Measurements from ENCODE around the gene TENM3. TPM values are rescaled to one million over a fixed set of nuclear protein-coding genes. Genes with fewer than 3 reads are reported as not detected.

Gene TENM3
- total RNA-seq, 1 experiment from 2014 or later: not detected

- no peak for DNase-seq
- Histone ChIP-seq H3K9ac (ENCODE audit: low read length) (no peak overlapping the region), H3K27me3 (ENCODE audit: low read length) (no peaks in the 10 kb centered on the region), H3K9me2 (replicated peaks; ENCODE audit: insufficient read depth, low read length) (no peaks in the 10 kb centered on the region), H3K36me3 (ENCODE audit: insufficient read depth, low read length) (no peaks in the 10 kb centered on the region), H3K4me2 (ENCODE audit: low read depth, low read length, poor library complexity, severe bottlenecking) (no peak overlapping the region), H3K4me1 (ENCODE audit: low read length) (no peaks in the 10 kb centered on the region), H3K9me3 (ENCODE audit: low read length) (no peaks in the 10 kb centered on the region), H3K27ac (ENCODE audit: low read length) (no peak overlapping the region), H2AFZ (ENCODE audit: low read length) (no peak overlapping the region), H3K79me2 (ENCODE audit: low read length) (no peaks in the 10 kb centered on the region), H4K20me1 (ENCODE audit: insufficient read depth, low read depth, low read length) (no peaks in the 10 kb centered on the region), H3K4me3 (ENCODE audit: low read length) (no peak overlapping the region)
Observed at GRCh38 chr4:182699201-182699600, 456.0 kb downstream of the TENM3 start.

- Histone ChIP-seq H3K4me3 (ENCODE audit: low read length) (no peak overlapping the region), H3K4me2 (ENCODE audit: low read depth, low read length, poor library complexity, severe bottlenecking) (no peak overlapping the region), H3K27ac (ENCODE audit: low read length) (no peak overlapping the region), H3K27me3 (ENCODE audit: low read length) (no peaks in the 10 kb centered on the region), H3K4me1 (ENCODE audit: low read length) (no peaks in the 10 kb centered on the region), H4K20me1 (ENCODE audit: insufficient read depth, low read depth, low read length) (no peaks in the 10 kb centered on the region), H3K9me2 (replicated peaks; ENCODE audit: insufficient read depth, low read length) (no peaks in the 10 kb centered on the region), H2AFZ (ENCODE audit: low read length) (no peak overlapping the region), H3K79me2 (ENCODE audit: low read length) (no peaks in the 10 kb centered on the region), H3K9ac (ENCODE audit: low read length) (no peak overlapping the region), H3K9me3 (ENCODE audit: low read length) (no peaks in the 10 kb centered on the region), H3K36me3 (ENCODE audit: insufficient read depth, low read length) (no peaks in the 10 kb centered on the region)
- no peak for DNase-seq
Observed at GRCh38 chr4:182699795-182700194, 456.6 kb downstream of the TENM3 start.

GRCh38 chr4:182700362-182701160 lies 457.4 kb downstream of the TENM3 start:
- Histone ChIP-seq H3K27ac (ENCODE audit: low read length) (no peak overlapping the region), H3K9ac (ENCODE audit: low read length) (no peak overlapping the region), H2AFZ (ENCODE audit: low read length) (no peak overlapping the region), H3K9me2 (replicated peaks; ENCODE audit: insufficient read depth, low read length) (no peaks in the 10 kb centered on the region), H3K4me2 (ENCODE audit: low read depth, low read length, poor library complexity, severe bottlenecking) (no peak overlapping the region), H3K9me3 (ENCODE audit: low read length) (no peaks in the 10 kb centered on the region), H3K36me3 (ENCODE audit: insufficient read depth, low read length) (no peaks in the 10 kb centered on the region), H3K4me1 (ENCODE audit: low read length) (no peaks in the 10 kb centered on the region), H3K4me3 (ENCODE audit: low read length) (no peak overlapping the region), H3K27me3 (ENCODE audit: low read length) (no peaks in the 10 kb centered on the region), H3K79me2 (ENCODE audit: low read length) (no peaks in the 10 kb centered on the region), H4K20me1 (ENCODE audit: insufficient read depth, low read depth, low read length) (no peaks in the 10 kb centered on the region)
- no peak for DNase-seq

DNA sequence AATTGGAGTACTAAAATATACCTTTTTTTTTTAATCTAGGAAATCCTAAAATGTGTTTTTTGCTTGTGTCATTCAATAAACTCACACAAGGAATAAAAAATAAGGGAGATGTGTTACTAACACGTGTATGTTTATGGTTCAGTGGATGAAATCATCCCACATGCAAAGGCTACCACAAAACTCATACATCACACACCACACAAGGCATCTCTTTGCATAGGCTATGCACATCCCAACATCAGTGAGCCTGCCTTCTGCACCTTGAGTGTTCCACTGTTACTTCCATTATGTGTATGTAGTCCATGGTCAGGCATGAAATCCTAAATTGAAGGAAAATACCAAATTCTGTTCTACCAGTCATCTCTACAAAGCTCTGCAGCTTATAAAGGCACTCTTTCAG lies 460.9 kb downstream of the TENM3 start:
- Histone ChIP-seq H3K36me3 (ENCODE audit: insufficient read depth, low read length) (no peaks in the 10 kb centered on the region), H3K9ac (ENCODE audit: low read length) (no peak overlapping the region), H2AFZ (ENCODE audit: low read length) (no peak overlapping the region), H3K27ac (ENCODE audit: low read length) (no peak overlapping the region), H3K4me2 (ENCODE audit: low read depth, low read length, poor library complexity, severe bottlenecking) (no peak overlapping the region), H3K9me3 (ENCODE audit: low read length) (no peaks in the 10 kb centered on the region), H3K4me1 (ENCODE audit: low read length) (no peaks in the 10 kb centered on the region), H3K4me3 (ENCODE audit: low read length) (no peak overlapping the region), H4K20me1 (ENCODE audit: insufficient read depth, low read depth, low read length) (no peaks in the 10 kb centered on the region), H3K9me2 (replicated peaks; ENCODE audit: insufficient read depth, low read length) (no peaks in the 10 kb centered on the region), H3K27me3 (ENCODE audit: low read length) (no peaks in the 10 kb centered on the region), H3K79me2 (ENCODE audit: low read length) (no peaks in the 10 kb centered on the region)
- DNase-seq: no peak

- Histone ChIP-seq H3K27me3 (ENCODE audit: low read length) (no peaks in the 10 kb centered on the region), H4K20me1 (ENCODE audit: insufficient read depth, low read depth, low read length) (no peaks in the 10 kb centered on the region), H3K79me2 (ENCODE audit: low read length) (no peaks in the 10 kb centered on the region), H2AFZ (ENCODE audit: low read length) (no peak overlapping the region), H3K4me1 (ENCODE audit: low read length) (no peaks in the 10 kb centered on the region), H3K4me2 (ENCODE audit: low read depth, low read length, poor library complexity, severe bottlenecking) (no peak overlapping the region), H3K27ac (ENCODE audit: low read length) (no peak overlapping the region), H3K36me3 (ENCODE audit: insufficient read depth, low read length) (no peaks in the 10 kb centered on the region), H3K9me3 (ENCODE audit: low read length) (no peaks in the 10 kb centered on the region), H3K4me3 (ENCODE audit: low read length) (no peak overlapping the region), H3K9ac (ENCODE audit: low read length) (no peak overlapping the region), H3K9me2 (replicated peaks; ENCODE audit: insufficient read depth, low read length) (no peaks in the 10 kb centered on the region)
- DNase-seq: no peak
Observed at GRCh38 chr4:182704948-182705347, 461.7 kb downstream of the TENM3 start.

- Histone ChIP-seq H3K36me3 (ENCODE audit: insufficient read depth, low read length) (no peaks in the 10 kb centered on the region), H3K27ac (ENCODE audit: low read length) (no peak overlapping the region), H3K9ac (ENCODE audit: low read length) (no peak overlapping the region), H4K20me1 (ENCODE audit: insufficient read depth, low read depth, low read length) (no peaks in the 10 kb centered on the region), H3K27me3 (ENCODE audit: low read length) (no peaks in the 10 kb centered on the region), H3K9me3 (ENCODE audit: low read length) (no peaks in the 10 kb centered on the region), H3K9me2 (replicated peaks; ENCODE audit: insufficient read depth, low read length) (no peaks in the 10 kb centered on the region), H3K4me3 (ENCODE audit: low read length) (no peak overlapping the region), H3K4me2 (ENCODE audit: low read depth, low read length, poor library complexity, severe bottlenecking) (no peak overlapping the region), H2AFZ (ENCODE audit: low read length) (no peak overlapping the region), H3K79me2 (ENCODE audit: low read length) (no peaks in the 10 kb centered on the region), H3K4me1 (ENCODE audit: low read length) (no peaks in the 10 kb centered on the region)
- DNase-seq: no peak
Observed at GRCh38 chr4:182705389-182705788, 462.2 kb downstream of the TENM3 start.

DNA sequence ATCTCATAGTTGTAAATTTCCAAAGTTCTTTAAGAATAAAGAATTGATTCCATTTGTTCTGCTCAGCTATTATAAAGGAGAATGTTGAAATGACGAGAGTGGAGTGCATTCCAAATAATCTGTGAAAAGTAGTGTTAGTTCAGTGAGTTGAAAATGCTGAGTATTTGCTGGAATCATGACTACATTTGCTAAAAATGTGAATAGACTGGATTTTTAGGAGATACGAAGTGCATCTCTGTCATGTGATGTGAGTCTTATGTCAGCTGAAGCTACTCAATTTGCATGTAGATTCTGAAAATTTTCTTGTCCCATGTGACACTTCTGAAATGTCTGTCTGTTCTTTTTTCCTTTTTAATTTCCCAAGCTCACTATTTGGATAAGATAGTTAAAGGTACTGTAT lies 468.0 kb downstream of the TENM3 start:
- Histone ChIP-seq H3K4me1 (ENCODE audit: low read length) (no peaks in the 10 kb centered on the region), H3K4me3 (ENCODE audit: low read length) (no peak overlapping the region), H3K79me2 (ENCODE audit: low read length) (no peaks in the 10 kb centered on the region), H3K27me3 (ENCODE audit: low read length) (no peaks in the 10 kb centered on the region), H3K9ac (ENCODE audit: low read length) (no peak overlapping the region), H3K4me2 (ENCODE audit: low read depth, low read length, poor library complexity, severe bottlenecking) (no peak overlapping the region), H4K20me1 (ENCODE audit: insufficient read depth, low read depth, low read length) (no peaks in the 10 kb centered on the region), H2AFZ (ENCODE audit: low read length) (no peak overlapping the region), H3K9me3 (ENCODE audit: low read length) (no peaks in the 10 kb centered on the region), H3K27ac (ENCODE audit: low read length) (no peak overlapping the region), H3K9me2 (replicated peaks; ENCODE audit: insufficient read depth, low read length) (no peaks in the 10 kb centered on the region), H3K36me3 (ENCODE audit: insufficient read depth, low read length) (no peaks in the 10 kb centered on the region)
- no peak for DNase-seq

GRCh38 chr4:182715548-182715947 lies 472.3 kb downstream of the TENM3 start:
- DNase-seq: no peak
- no peak overlapping the region for H2AFZ ChIP-seq (ENCODE audit: low read length)
- no peaks in the 10 kb centered on the region for H3K4me1 ChIP-seq (ENCODE audit: low read length)
- no peaks in the 10 kb centered on the region for H3K36me3 ChIP-seq (ENCODE audit: insufficient read depth, low read length)
- H3K79me2 ChIP-seq (ENCODE audit: low read length): no peaks in the 10 kb centered on the region
- no peaks in the 10 kb centered on the region for H3K9me3 ChIP-seq (ENCODE audit: low read length)
- no peak overlapping the region for H3K4me3 ChIP-seq (ENCODE audit: low read length)
- H3K9ac ChIP-seq (ENCODE audit: low read length): no peak overlapping the region
- no peak overlapping the region for H3K27ac ChIP-seq (ENCODE audit: low read length)
- H4K20me1 ChIP-seq (ENCODE audit: insufficient read depth, low read depth, low read length): no peaks in the 10 kb centered on the region
- H3K27me3 ChIP-seq (ENCODE audit: low read length): no peaks in the 10 kb centered on the region
- no peak overlapping the region for H3K4me2 ChIP-seq (ENCODE audit: low read depth, low read length, poor library complexity, severe bottlenecking)
- no peaks in the 10 kb centered on the region for H3K9me2 ChIP-seq (replicated peaks; ENCODE audit: insufficient read depth, low read length)
